Measurements from ENCODE around the gene CAMKV.
"Not testable (repeated sequence)": the region's sequence is repeated elsewhere in the genome, so short reads cannot be mapped to it uniquely, and the experiment has no call there.

CAMKV gene

DNA sequence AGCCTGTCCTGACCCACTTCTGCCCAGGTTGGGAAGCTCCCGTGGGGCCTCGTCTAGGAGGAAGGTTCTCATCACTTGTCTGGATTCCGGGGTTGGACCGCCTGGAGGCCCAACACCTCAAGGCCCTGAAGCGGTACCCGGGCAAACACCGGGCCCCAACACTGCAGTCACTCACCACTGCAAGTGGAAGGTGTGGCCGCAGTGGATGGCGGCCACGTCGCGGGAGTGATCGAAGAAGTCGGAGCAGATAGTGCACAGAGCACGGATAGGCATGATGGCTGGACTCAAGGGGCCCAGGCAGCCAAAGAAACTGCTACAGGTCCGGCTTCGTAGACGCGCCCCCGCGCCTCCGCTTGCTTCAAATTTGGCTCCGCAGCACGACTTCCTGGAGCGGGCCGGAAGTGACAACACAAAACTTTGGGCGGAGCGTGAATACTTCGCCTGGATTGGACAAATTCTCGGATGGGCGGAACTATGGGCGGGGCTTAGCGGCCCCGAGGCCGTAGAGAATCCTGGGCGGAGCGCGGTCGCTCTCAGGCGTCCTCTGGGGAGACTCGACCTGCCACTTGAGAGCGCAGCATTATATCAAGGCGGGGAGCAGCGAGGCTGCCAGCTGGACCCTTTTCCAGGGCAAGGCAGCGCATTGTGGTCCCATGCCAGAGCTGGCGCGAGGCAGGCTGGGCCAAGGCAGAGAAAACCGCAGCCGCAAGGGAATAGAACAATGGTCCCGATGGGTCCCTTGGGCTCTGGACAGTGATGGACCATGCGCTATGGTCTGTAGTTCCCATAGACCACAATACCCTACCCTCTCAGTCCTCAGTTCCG is 13.3 kb downstream of the CAMKV start, which contains the start of gene TRAIP:
Gene TRAIP (minus strand): TSS at position 384 of the 825 bp plus-strand sequence. CDS start 111 bp downstream, at position 273.
- DNase-seq (ENCODE audit: low read depth in 2 of 2, low spot score in 1 of 2): peak; percentile 83 to 91

DNA sequence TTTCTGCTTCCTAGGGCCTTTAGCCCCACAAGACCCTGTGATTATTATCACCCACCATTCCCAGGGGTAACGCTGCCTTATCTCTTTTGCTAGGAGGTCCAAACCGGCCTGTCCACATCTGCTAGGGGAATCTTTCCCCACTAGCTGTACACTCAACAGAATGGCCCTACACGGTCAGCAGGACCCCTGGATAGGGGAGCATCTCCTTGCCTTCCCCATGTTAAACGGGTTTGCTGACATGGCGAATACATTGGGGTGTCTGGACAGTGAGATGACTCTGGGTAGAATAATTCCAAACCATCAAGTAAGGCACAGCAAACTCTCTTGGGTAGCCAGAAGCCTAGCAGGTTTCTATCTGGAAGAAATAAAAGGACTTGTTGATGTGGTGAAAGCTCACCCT is 14.0 kb downstream of the CAMKV start:
- DNase-seq (ENCODE audit: low read depth in 2 of 2, low spot score in 1 of 2): no peak

DNA sequence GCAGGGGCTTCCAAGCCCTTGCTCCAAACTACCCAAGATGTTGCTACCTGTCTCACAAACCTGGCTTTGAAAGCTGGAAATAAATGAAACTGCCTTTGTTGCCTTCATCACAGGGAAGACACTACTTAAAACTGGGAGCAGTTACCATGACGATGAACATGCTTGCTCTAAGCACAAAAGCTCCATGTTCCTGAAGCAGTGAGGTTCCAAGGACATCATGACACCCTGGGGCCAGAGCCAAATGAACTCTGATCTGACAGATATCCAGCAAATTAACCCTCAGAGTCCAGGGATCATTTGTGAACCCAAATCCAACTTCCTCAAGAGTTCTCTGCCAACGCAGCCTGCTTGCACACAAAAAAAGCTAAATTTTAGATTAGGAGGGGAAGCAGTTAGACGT is 24.0 kb downstream of the CAMKV start:
- DNase-seq (ENCODE audit: low read depth in 2 of 2, low spot score in 1 of 2): no peak

DNA sequence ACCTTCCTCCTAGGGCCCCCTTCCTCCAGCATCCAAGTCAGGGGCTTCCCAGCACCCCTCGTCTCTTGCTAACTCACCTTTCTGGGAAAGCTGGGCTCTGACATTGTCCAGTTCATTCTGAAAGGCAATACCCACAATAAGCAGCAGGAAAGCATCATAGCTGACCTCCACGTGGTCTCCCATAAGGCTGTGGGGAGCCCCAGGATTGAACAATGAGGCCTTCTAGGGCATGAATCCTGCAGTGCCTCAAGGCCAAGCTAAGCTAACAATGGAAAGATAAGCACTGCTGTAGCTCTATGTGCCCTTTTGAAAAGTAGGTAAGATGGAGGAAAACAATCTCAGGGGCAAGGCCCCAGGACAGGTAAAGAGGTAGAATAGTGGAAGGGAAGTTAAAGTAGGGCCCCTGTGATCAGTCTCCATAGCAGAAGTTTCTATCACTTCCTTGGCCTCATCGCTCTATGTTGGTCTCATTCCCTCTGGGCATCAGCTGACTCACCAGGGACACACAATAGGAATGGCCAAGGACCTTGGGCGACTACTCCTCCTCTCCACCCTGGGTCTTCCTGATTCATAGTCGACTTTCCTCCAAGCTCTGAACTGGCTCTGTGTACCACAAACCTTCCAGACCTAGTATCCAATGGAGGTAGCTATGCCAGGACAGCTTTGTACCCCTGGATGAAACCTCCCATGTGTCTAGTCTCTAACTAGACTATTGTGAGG is 25.1 kb downstream of the CAMKV start:
- DNase-seq (ENCODE audit: low read depth in 2 of 2, low spot score in 1 of 2): no peak

DNA sequence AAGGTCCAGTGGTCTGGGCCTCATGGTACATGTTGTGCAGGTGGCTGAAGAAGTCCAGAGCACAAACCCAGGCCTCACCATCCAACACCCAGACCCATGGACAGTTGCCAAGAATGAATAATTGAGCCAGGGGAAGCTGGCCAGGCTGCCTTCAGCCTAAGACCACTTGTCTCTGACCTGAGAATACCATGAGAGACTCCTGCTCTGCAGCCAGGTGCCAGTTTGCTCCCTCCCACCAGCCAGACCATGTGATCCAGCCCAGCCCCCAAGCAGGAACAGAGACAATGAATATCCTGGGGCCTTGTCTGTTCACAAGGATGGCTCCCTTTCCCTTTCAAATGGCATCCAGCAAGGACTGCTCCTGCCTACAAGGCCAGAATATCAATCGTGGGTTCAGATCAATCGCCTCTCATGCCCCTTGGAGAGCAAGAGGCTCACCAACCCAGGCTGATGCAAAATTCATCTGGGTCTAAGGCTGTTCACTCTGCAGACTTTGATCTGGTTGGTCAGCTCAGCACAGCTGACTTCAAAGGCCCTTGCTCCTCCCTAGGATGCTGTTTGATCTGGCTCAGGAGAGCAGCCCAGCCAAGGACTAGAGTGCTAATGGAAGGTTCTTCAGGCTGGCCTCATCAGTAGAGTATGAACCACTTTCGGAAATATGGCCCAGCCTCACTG is 26.7 kb downstream of the CAMKV start:
- no peak for DNase-seq (ENCODE audit: low read depth in 2 of 2, low spot score in 1 of 2)

DNA sequence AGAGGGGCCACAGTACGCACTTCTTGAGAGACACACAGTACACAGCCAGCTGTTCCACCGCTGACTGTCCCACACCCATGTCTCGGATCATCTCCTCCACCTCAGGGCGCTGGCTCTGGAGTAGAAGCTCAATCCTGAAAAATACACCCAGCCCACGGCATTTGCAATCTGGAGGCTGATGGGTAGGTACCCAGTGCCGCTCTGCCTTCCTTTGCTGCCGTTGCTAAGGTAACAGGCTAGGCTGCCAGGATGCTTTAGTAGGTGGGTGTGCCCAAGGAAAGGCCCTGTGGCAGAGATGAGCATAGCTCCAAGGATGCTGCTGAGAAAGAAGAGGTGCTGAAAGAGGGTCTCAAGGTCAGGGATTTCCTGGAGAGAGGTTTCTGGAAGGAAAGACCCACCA is 27.9 kb downstream of the CAMKV start:
- DNase-seq (ENCODE audit: low read depth in 2 of 2, low spot score in 1 of 2): no peak

DNA sequence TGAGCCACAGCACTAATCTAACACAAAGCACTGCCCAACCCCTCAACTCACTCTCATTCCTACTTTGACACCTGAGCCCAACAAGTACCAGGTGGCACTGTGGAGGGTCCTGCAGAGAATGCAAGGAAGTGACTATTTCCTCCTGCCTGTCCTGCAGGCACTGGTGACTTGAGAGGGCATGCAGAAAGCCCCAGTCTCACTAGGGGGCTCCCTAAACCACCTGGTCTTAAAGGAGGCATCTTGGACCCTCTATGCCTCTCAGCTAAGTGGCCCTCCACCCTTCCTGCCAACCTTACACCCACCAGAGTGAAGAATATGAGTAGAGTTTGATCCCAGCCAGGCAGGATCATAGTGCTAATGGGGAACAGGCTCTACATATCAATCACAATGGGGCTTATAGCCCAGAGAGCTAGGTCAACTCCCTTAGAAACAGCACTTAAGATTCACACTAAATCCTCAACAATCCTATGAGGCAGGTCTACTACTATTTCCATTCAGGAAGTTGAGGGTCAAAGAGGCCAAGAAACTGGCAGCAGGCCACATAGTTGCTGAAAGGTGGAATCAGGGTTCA is 28.5 kb downstream of the CAMKV start:
- DNase-seq (ENCODE audit: low read depth in 2 of 2, low spot score in 1 of 2): no peak

DNA sequence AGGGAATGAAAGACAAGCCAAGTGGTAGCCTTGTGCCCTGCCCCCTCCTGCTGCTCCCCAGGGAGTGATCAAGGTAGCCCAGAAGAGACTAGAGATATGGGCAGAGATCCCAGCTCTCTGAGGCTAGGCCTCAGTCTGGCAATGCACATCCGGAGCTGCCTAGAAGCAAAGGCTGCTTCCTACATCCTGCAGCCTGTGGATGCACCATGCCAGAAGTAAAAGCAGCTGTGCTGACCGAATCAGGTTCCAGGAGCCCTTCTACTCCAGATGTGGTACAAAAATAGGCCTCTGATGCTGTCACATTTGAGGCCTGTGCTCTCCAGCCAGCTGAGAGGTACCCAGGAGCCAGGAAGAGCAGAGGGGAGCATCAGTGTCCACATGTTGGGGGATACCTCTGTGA is 29.3 kb downstream of the CAMKV start:
- no peak for DNase-seq (ENCODE audit: low read depth in 2 of 2, low spot score in 1 of 2)

DNA sequence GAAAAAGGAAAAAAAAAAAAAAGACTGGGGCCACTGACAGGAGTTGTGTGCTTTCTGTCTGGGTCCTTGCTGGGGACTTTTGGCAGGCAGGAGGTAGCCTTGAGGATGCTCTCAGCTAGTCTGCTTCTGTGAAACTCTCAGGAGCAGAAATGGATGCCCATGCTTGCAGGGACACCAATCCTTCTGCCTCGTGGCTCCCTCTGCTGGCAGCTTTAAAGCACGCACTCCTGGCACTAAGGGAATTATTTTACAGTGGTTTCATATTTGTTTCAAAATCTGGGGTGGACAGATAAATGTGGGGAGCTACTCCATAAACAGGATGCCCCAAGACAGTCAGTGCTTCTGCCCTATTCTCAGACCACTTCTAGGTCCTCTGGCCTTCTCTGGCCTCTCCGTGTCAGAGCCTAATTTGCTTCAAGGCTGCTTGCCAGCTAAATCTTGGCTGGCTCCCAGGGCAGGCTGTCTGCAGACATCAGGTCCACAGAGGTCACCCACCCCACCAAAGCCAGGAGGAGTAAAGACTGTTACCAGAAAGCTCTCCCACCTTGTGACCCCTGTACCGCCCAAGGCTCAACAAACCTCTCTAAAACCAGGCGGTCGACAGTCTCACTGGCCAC is 30.4 kb downstream of the CAMKV start:
- peak; percentile 60 to 66 for DNase-seq (ENCODE audit: low read depth in 2 of 2, low spot score in 1 of 2)

DNA sequence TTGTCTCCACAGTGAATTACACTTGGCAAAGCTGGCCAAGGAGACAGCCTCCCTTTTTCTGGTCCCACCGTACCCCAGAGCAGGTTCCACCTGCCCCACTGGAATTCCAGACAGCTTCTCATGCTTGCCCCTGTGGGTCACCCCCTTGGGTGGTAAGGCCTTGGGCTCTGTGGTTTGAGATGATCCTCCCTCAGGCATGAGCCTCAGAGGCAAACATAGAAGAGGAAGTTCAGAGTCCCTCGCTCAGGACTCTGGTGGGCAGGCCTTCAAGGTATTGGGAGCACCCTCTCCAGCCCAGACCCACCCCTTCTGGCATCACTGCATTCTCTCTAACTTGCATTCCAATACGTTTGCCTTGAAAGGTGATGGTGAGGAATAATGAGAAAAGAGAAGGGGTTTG is 38.4 kb downstream of the CAMKV start:
- no peak for DNase-seq (ENCODE audit: low read depth in 2 of 2, low spot score in 1 of 2)

DNA sequence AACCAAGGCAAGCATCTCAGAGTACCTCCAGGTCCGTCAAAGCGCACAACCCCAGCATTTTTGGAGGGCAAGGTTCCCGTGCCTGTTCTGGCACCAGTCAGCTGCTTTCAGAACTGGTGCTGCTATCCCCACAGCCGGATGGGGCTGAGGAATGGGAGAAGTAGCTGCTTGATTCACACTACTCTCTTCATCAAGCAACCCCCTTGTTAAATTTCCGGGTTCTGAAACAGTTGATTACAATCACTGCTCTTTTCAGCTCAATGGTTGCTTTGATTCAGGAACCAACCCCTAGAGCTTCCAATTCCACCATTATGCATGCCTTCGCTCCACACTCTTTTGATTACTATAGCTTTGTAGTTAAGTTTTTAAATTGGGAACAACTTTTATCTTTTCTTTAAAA is 43.7 kb downstream of the CAMKV start:
- DNase-seq (ENCODE audit: low read depth in 2 of 2, low spot score in 1 of 2): no peak

DNA sequence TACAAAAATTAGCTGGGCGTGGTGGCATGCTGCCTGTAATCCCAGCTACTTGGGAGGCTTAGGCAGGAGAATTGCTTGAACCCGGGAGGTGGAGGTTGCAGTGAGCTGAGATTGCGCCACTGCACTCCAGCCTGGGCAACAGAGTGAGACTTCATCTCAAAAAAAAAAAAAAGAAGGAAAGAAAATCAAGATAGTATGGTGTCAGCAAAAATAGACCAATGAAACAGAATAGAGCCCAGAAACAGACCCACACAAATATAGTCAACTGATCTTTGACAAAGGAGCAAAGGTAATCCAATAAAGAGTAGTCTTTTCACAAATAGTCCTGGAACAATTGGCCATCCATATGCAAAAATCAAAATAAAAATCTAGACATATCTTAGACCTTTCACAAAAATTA is 46.6 kb downstream of the CAMKV start:
- DNase-seq (ENCODE audit: low read depth in 2 of 2, low spot score in 1 of 2): not testable (repeated sequence)

DNA sequence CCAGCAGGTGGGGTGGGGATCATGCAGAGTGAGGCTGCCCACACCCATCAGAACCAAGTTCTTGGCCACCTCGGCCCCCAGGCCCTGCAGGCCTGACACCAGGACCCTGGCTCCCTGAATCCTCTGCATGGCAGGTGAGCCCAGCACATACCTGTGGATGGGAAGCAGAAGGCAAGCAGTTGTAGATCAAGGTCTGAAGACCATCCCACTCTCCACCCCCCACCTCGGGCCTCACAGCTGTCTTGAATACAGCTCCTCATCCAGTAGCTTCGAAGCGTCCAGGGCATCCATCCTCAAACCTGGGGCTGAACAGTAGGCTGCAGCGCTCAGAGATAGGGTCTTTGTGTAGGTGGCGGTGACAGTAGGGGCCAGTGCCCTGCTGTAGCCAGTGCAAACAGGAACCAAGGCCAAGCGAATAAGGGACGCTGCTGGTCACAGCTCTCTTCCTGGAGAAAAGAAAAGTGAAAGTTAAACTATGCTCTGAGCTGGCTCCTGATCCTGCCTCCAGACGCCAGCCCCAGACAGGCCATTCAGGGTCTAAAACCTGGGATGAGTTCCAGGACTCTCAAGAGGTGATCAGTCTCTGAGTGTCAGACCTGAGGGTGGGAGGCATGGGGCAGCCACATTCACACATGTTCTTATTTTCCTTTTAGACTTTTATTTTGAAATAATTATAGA is 56.1 kb downstream of the CAMKV start, which contains the start of gene UBA7:
Gene UBA7 (minus strand): TSS at position 457 of the 678 bp plus-strand sequence. CDS start 166 bp downstream, at position 291.
- no peak for DNase-seq (ENCODE audit: low read depth in 2 of 2, low spot score in 1 of 2)

DNA sequence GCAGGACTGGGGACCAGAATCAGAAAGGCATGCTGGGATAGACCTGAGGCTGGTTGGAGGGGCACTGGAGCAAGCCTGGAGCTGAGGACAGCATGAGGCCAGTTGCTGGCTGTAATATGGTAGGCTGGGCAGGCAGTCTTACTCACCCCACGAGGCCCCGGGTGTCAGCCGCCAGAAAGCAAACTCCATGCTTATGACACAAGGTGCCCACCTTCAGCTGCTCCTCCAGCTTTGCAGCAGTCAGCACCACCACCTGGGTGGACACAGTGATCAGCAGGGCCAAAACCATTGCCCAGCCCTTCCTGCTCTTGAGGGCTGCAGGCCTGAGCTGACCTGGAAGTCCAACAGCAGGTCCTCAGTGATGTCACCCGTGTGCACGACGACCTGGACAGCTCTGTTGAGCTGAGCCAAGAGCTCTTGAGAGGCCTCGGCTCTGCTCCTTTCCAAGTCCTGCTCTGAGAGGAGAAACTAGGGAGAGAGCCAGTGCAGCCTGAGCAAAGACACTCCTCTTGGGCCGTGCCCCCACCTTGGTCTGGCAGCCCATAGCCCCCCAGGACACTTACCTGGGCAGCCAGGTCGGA is 56.7 kb downstream of the CAMKV start:
- DNase-seq (ENCODE audit: low read depth in 2 of 2, low spot score in 1 of 2): no peak

Data from stimulated activated CD8-positive, alpha-beta memory T cell treated with anti-CD3 and anti-CD28 coated beads, Interleukin-4, amount 100 ng/mL, for 4 hours (primary cell).